Measurements from ENCODE around the gene WDR64.

Gene WDR64

GRCh38 chr1:241652012-241652411 lies at the start of gene WDR64:
Gene WDR64, plus strand, starts transcription at chr1:241652281. Its CDS starts 204 bp downstream, at chr1:241652485.
- no peak for DNase-seq

DNA sequence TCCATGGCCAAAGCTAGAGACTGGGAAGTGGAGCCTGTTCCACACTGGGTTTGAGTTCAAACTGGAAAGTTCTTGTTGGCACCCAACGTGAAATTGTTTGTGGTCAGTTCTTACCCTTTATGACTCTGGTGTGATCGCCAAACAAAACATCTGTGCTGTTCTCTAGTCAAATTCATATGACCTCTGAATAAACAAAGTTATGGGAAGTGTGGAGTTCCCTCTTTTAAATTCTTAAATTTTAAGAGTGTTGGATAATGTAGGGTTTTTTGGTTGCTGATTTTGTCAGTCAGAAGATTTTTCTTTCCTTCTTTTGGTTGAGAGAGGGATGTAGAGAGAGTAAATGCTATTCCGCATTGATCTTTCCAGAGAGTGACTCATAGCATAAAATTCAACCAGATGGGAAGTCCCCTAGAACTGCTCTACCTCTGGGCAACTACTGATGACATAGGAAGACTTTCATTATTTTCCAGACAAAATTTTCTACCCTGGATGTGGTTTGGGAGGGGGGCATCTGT lies 48.3 kb upstream of the WDR64 start:
- no peak for DNase-seq

DNA sequence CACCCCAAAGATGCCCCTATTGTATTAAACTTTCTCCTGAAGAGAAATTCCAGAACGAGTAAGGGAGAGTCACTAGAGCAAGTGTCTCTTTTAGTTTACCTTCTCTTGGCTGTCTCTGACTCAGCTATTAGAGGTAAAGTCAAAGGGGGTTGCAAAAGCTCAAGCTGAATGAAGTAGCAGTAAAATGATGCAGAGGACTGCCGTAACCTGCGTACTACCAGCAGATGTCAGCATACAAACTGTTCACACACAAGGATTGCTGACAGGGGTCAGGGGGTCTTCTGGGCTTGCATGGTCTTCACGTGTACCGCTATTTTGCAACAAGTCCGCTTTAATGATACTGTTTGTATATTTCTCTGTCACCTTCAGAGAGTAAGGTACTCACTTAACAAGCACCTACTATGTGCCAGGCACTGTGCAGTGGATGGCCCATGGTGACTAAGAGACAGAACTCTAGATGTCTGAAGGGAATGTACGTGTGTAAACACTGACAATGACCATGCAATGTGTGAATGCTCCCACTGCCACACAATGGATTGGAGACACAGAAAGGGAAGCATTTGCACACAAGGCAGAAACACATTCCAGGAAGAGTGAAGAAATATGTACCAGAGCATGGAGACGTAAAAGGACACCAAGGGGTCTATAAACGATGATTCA lies 46.8 kb upstream of the WDR64 start:
- no peak for DNase-seq

GRCh38 chr1:241606544-241606943 lies 45.5 kb upstream of the WDR64 start:
- no peak for DNase-seq

DNA sequence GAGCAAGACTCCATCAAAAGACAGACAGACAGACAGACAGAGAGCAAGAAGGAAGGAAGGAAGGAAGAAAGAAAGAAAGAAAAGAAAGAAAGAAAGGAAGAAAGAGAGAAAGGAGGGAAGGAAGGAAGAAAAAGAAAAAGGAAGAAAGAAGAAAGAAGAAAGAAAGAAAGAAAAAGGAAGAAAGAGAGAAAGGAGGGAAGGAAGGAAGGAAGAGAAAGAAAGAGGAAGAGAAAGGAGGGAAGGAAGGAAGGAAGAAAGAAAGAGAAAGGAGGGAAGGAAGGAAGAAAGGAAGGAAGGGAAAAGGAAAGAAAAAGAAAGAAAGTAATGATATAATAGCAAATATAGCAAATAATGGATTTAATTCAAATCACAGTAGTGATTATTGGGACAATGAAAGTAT lies 44.6 kb upstream of the WDR64 start:
- DNase-seq = no peak

DNA sequence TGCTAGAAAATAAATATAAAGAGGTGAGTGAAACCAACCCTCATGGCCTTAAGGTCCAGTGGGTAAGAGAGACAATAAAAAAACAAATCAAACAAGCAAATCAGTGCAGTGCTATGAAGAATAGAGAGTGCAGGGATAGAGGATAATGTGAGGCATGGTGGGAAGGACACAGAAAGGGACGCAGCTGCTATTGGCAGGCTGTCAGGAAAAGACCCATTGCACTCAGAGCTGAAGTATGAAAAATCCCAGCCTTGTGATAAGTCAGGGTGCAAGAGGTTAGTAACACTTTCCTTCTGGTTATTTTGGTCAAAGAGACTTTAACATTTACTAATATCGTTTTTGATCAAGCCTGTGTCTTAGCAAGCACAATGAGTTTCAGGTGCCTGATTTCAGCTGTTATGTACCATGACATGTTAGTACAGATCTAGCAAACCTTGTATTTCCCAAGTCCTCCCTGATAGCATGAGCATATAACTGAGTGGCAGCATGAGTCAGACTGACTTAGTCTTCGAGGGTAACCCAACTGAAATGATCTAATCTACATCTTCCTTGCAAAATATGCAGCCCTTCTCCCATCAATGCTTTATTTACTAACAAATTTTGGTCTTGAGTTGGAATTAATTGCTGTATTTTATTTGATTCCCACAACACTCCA lies 43.6 kb upstream of the WDR64 start:
- no peak for DNase-seq

GRCh38 chr1:241610056-241610815 lies 41.8 kb upstream of the WDR64 start:
- DNase-seq = no peak

GRCh38 chr1:241611063-241611462 lies 41.0 kb upstream of the WDR64 start:
- no peak for DNase-seq

DNA sequence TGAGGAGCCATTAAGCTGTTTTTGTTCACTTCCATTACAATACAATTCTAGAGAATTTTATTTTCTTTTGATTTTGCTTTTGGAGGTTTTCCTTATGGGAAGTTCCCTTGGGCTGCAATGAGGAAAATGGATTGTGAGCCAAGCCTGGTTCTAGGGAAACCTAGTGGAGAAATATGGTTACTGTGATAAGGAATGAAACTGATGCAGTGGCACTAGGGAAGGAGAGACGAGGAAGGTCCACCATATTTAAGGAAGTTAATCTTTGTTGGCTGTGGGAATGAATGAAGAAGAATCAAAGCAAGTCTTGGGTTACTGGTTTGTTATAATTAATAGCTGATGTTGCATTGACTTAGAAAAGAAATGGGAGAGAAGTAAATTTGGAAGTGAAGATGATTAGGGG lies 40.3 kb upstream of the WDR64 start:
- no peak for DNase-seq

GRCh38 chr1:241612533-241613477 lies 39.3 kb upstream of the WDR64 start:
- DNase-seq = no peak

DNA sequence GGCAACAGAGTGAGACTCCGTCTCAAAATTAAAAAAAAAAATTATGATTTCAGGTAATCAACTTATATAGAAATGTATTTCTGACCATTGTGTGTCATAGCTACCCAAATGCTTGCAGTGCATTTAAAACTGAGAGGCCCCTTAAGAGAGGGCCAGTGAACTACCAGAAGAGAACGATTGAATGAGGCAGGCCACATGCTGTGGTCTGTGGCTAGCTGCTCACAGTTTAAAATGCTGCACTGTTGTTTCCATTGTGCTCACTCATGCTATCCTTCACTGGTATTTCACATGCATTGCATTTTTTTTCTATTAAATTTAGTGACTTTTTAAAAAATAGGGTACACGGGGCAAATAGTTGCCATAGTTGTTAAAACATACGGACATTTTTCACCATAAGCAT lies 37.9 kb upstream of the WDR64 start:
- no peak for DNase-seq

DNA sequence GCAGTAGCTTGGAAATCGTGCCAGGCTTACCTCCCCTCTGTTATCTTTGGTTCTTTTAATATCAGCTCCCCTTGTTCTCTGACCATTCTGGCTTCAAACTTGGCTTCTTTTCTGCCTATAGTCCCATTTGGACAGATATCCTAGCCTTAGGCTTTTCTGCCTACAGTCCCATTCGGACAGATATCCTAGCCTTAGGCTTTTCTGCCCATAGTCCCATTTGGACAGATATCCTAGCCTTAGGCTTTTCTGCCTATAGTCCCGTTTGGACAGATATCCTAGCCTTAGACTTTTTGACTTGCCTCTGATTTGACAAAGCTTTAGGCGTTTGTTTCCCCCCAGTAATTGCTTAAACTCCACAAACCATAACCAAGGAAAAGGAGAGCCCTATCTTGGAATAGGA lies 37.5 kb upstream of the WDR64 start:
- no peak for DNase-seq

GRCh38 chr1:241615043-241615974 lies 36.8 kb upstream of the WDR64 start:
- no peak for DNase-seq

- no peak for DNase-seq
Measured at GRCh38 chr1:241617426-241617825, 34.7 kb upstream of the WDR64 start.

- no peak for DNase-seq
Measured at GRCh38 chr1:241622669-241623068, 29.4 kb upstream of the WDR64 start.

GRCh38 chr1:241624935-241625334 lies 27.1 kb upstream of the WDR64 start:
- DNase-seq = no peak

DNA sequence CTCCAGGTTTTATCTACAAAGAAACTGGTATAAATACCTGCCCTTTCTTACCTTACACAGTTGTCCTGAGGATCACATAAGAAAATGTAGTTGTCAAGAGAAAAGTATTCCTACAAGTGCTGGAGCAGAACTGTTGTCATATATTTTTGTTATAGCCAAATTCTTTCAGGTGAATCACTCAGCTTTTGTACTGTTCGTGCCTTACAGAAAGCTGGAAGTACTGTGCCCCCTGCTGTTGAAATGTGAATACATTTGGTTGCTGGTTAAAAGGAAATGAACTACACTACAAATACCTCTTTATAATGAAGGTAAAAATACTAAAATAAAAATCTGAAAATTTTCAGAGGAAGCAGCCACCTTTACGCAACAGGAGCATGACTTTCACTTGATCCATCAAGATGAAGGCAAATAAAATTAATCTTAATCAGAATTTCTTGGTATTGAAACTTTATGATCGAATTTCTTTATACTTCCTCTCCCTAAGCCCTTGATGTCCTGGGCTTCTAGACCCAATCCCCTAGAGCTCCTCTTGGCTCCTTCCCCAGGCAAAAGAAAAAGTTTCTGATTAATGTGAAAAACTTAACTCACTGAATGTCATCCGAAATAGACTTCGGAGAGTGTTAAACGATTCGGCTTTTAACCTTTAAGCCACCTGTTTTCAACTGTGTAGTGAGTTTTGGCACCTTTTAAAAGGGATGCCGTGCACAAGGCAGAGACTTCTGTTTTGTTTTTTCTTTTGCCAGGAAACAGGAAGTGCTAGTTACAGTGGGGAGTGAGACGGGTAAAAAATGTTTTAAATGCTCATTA lies 24.4 kb upstream of the WDR64 start:
- DNase-seq = no peak

GRCh38 chr1:241630005-241630404 lies 22.1 kb upstream of the WDR64 start:
- no peak for DNase-seq

- DNase-seq = no peak
Measured at GRCh38 chr1:241630476-241630875, 21.6 kb upstream of the WDR64 start.

DNA sequence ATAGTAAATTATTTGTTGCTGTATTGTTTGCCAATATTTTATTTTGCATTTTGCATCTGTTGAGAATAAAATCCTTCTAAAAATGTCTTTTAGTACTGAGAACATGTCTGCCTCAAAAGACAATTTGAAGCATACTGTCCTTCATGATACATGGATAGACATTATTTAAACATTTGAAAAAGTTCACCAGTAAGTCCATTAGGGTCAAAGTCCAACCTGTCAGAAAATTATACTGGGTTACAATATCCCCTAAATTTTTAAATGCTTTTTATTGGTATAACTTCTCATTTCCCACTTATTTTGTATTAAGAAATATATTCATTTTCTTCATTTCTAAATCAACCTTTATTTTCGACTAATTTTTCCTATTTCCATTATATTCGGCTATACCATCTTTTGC lies 21.2 kb upstream of the WDR64 start:
- no peak for DNase-seq

GRCh38 chr1:241631674-241632073 lies 20.4 kb upstream of the WDR64 start:
- no peak for DNase-seq
